Activated T-helper 1 cell treated with Interleukin-2 at 50 U/mL for 16 hours (primary cell): ENCODE data around the gene LSR.

Experiments
- DNase-seq: peaks from one replicate; pipeline ENCODE4 v3.0.0-alpha.2; 2020; ENCODE audit warnings: low read depth

The LSR gene

GRCh38 chr19:35247526-35248309 lies 1.1 kb upstream of the LSR start:
- peak; percentile 53 for DNase-seq

GRCh38 chr19:35249146-35249847 lies 495 bp downstream of the LSR start:
- DNase-seq: no peak

- DNase-seq: no peak
Observed at GRCh38 chr19:35249848-35250711, 1.3 kb downstream of the LSR start.

GRCh38 chr19:35251456-35251855 lies 2.7 kb downstream of the LSR start:
- no peak for DNase-seq

GRCh38 chr19:35253316-35254286 lies 4.8 kb downstream of the LSR start:
- no peak for DNase-seq

GRCh38 chr19:35254341-35255297 lies 5.8 kb downstream of the LSR start:
- DNase-seq: no peak

- DNase-seq: no peak
Observed at GRCh38 chr19:35256566-35256965, 7.8 kb downstream of the LSR start.

GRCh38 chr19:35257113-35257461 lies 8.3 kb downstream of the LSR start:
- no peak for DNase-seq

GRCh38 chr19:35260694-35261304 lies 12.0 kb downstream of the LSR start:
- no peak for DNase-seq

- no peak for DNase-seq
Observed at GRCh38 chr19:35261356-35262100, 12.7 kb downstream of the LSR start.

GRCh38 chr19:35262101-35262761 lies 13.4 kb downstream of the LSR start:
- no peak for DNase-seq

GRCh38 chr19:35264268-35265125 lies 15.7 kb downstream of the LSR start:
- no peak for DNase-seq

GRCh38 chr19:35265126-35265899 lies 16.5 kb downstream of the LSR start:
- DNase-seq: no peak

- no peak for DNase-seq
Observed at GRCh38 chr19:35265900-35266519, 17.2 kb downstream of the LSR start.

- no peak for DNase-seq
Observed at GRCh38 chr19:35266520-35267352, 17.9 kb downstream of the LSR start.
